AG09319 (cell line): ENCODE measurements around the gene CDKL1.

Experiments
- DNase-seq: peaks from one replicate; pipeline ENCODE4 v3.0.0-alpha.2; 2010; ENCODE audit warnings: low read depth; ENCODE audit errors: extremely low read depth
- CTCF ChIP-seq: IDR thresholded peaks from 2 replicates; pipeline ENCODE4 v1.5.1; 2011; ENCODE audit warnings: low read depth, mild to moderate bottlenecking, inconsistent platforms, low read length, moderate library complexity

CDKL1 gene

DNA sequence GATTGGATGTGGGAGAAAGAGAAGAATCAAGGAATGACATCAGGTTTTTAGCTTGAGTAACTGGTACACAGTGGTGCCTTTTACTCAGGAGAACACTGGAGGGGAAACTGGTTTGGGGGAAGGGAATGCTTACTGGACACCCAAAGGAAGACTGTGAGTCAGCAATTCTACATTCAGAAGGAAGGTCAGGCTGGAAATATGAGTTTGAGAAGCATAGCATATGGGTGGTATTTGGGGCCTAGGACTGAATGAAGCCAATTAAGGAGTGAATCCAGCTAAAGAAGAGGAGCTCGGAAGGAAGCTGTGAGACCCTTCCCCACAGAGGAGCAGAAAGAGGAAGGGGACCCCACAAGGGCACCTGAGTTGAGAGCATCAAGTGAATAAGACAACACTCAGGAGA is 49.2 kb downstream of the CDKL1 start:
- DNase-seq = no peak
- TF ChIP-seq CTCF = no peak

GRCh38 chr14:50345846-50346422 is 50.7 kb downstream of the CDKL1 start:
- no peak for TF ChIP-seq CTCF
- DNase-seq = no peak

DNA sequence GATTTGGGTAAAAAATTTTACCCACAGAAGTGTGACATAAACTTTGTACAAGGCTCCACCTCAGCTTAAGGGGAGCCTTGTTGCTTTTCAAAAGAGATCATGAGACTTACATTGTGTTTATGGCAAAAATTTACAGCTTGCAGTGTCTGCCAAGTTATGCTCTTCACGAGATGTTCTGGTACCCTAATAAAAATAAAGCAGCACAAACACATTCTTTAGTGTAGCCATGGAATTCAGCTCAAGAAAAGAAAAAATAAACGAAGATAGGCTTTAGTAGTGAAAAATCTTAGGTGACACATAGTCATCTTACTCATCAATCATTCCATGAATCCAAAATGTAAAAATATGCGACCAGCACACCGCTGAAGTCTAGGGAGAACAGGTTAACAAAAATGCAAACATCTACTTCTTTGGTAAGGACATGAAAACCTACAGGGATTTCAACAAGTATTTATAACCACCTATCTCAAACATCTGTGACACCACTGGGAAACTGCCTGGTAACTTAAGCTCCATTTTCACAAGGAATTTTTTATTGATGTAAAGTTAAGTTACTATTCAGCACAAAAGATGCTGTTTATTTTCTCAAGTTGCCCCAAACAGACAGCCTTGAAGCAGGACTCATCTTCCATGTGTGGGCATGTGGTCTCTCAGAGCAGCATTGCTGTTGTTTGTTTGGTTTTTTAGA is 51.7 kb downstream of the CDKL1 start:
- no peak for DNase-seq
- no peak for TF ChIP-seq CTCF

- DNase-seq = no peak
These were observed 52.4 kb downstream of the CDKL1 start for GRCh38 chr14:50344116-50344775.

GRCh38 chr14:50343434-50343833 is 53.2 kb downstream of the CDKL1 start:
- DNase-seq = no peak
- no peak for TF ChIP-seq CTCF

More at GRCh38 chr14:50344116-50344775, 52.4 kb downstream of the CDKL1 start:
- no peak for TF ChIP-seq CTCF

GRCh38 chr14:50342221-50343078 is 54.2 kb downstream of the CDKL1 start:
- TF ChIP-seq CTCF = peak; percentile 56
- DNase-seq = no peak
